Endometrial microvascular endothelial cells (primary cell): ENCODE data around the gene PANX2. TPM values are rescaled to one million over a fixed set of nuclear protein-coding genes. Genes with fewer than 3 reads are reported as not detected.
"Not testable (repeated sequence)": the region's sequence is repeated elsewhere in the genome, so short reads cannot be mapped to it uniquely, and the experiment has no call there.

Experiments
- in situ Hi-C: cut with HindIII; loops from 2 replicates; pipeline ENCODE4 v1.10.0; 2017; ENCODE audit warnings: low sequenced_read_pairs, low pct_unique_long_range_greater_than_20kb; ENCODE audit errors: inconsistent ontology term
- total RNA-seq: library from RNA; depleted of rRNA; stranded (reverse); fragments of >200 nt; gene quantifications from one replicate; pipeline ENCODE4 v1.2.3, GENCODE V29; 2015; ENCODE audit errors: inconsistent ontology term

Gene PANX2
- total RNA-seq, 1 donor from 2014 or later, result 2.2 TPM

- in situ Hi-C loops, result no loop called here
Measured at GRCh38 chr22:50193621-50194020, 23.1 kb downstream of the PANX2 start.

- in situ Hi-C loops, result no loop called here
Measured at GRCh38 chr22:50194037-50194805, 23.7 kb downstream of the PANX2 start.

GRCh38 chr22:50196256-50196655 lies 25.7 kb downstream of the PANX2 start:
- in situ Hi-C loops, result no loop called here

GRCh38 chr22:50197000-50197800 lies 26.7 kb downstream of the PANX2 start:
- in situ Hi-C loops, result no loop called here

- in situ Hi-C loops, result no loop called here
Measured at GRCh38 chr22:50197856-50198623, 27.5 kb downstream of the PANX2 start.

- in situ Hi-C loops, result no loop called here
Measured at GRCh38 chr22:50198624-50199017, 28.1 kb downstream of the PANX2 start.

- in situ Hi-C loops, result no loop called here
Measured at GRCh38 chr22:50199251-50199721, 28.8 kb downstream of the PANX2 start.

- in situ Hi-C loops, result no loop called here
Measured at GRCh38 chr22:50199829-50200460, 29.4 kb downstream of the PANX2 start.

GRCh38 chr22:50200461-50201190 lies 30.1 kb downstream of the PANX2 start, which contains the start of gene SELENOO:
TSS of gene SELENOO (plus strand) at chr22:50201011. CDS start at chr22:50201037, 26 bp downstream.
- in situ Hi-C loops, result no loop called here

- in situ Hi-C loops, result no loop called here
Measured at GRCh38 chr22:50201191-50202129, 30.9 kb downstream of the PANX2 start.

- in situ Hi-C loops, result no loop called here
Measured at GRCh38 chr22:50202130-50202666, 31.7 kb downstream of the PANX2 start.

GRCh38 chr22:50203288-50203687 lies 32.8 kb downstream of the PANX2 start:
- in situ Hi-C loops, result no loop called here

GRCh38 chr22:50204571-50204970 lies 34.0 kb downstream of the PANX2 start:
- in situ Hi-C loops, result no loop called here

GRCh38 chr22:50204998-50205397 lies 34.5 kb downstream of the PANX2 start:
- in situ Hi-C loops, result not testable (repeated sequence)

GRCh38 chr22:50205781-50206569 lies 35.4 kb downstream of the PANX2 start:
- in situ Hi-C loops, result no loop called here

- in situ Hi-C loops, result no loop called here
Measured at GRCh38 chr22:50206599-50206998, 36.1 kb downstream of the PANX2 start.
